Temporal lobe (tissue), 2 donors: ENCODE results near the gene PTGS1. TPM values are rescaled to one million over a fixed set of nuclear protein-coding genes. Genes with fewer than 3 reads are reported as not detected.

Experiments
- small RNA-seq: library from RNA; depleted of rRNA; stranded (forward); fragments of <200 nt; gene quantifications from one replicate; pipeline ENCODE3, GENCODE V24; 2014; ENCODE audit warnings: low replicate concordance
- total RNA-seq: library from RNA; depleted of rRNA; stranded (reverse); fragments of >200 nt; gene quantifications from one replicate; pipeline ENCODE4 v1.2.3, GENCODE V29; 2014

PTGS1 gene
- total RNA-seq, 1 donor from 2014 or later, result 0.49 TPM

Small RNA genes lying within 50 kb of the gene (small RNA-seq; reads per million reads assigned to genes)
- not detected for gene AL162424.1

Other genes with a start within 250 kb of the PTGS1 start
- 21.6 TPM for gene NDUFA8, start 211.2 kb upstream of the PTGS1 start, total RNA-seq
- 1.7 TPM for gene MORN5, start 211.1 kb upstream of the PTGS1 start, total RNA-seq
- 20.4 TPM for gene LHX6, start 142.1 kb upstream of the PTGS1 start, total RNA-seq
- gene RBM18, start 106.2 kb upstream of the PTGS1 start, total RNA-seq, result 15.5 TPM
- gene MRRF, start 106.1 kb upstream of the PTGS1 start, total RNA-seq, result 15.0 TPM
- gene OR1J1, start 106.9 kb downstream of the PTGS1 start, total RNA-seq, result not detected
- gene OR1J2, start 139.8 kb downstream of the PTGS1 start, total RNA-seq, result not detected
- not detected for gene OR1J4, start 148.1 kb downstream of the PTGS1 start, total RNA-seq
- not detected for gene OR1N1, start 156.3 kb downstream of the PTGS1 start, total RNA-seq
- not detected for gene OR1N2, start 182.1 kb downstream of the PTGS1 start, total RNA-seq
- not detected for gene OR1L8, start 212.4 kb downstream of the PTGS1 start, total RNA-seq
- not detected for gene OR1Q1, start 243.7 kb downstream of the PTGS1 start, total RNA-seq